Activated CD8-positive, alpha-beta T cell treated with anti-CD3 and anti-CD28 coated beads for 36 hours (primary cell): ENCODE results near the gene GRIP1. TPM values are rescaled to one million over a fixed set of nuclear protein-coding genes. Genes with fewer than 3 reads are reported as not detected.
A peak's percentile ranks its signal among the peaks of the same experiment; 100 is the strongest.

Experiments used
- ATAC-seq: fragments of 200-7000 bp; cut with Tn5 transposase; one replicate; pipeline ENCODE4 v1.10.0; 2021; ENCODE audit warnings: mild to moderate bottlenecking, moderate library complexity
- CTCF ChIA-PET: fragments of 350-600 bp; sonication (Branson Sonifier 250); formaldehyde crosslinking; loops from one replicate; lab custom pipeline; 2021; ENCODE audit warnings: antibody characterized with exemption; lab: Charles Lee
- POLR2A ChIA-PET: fragments of 350-600 bp; sonication (Branson Sonifier 250); formaldehyde crosslinking; loops from one replicate; lab custom pipeline; 2021; ENCODE audit warnings: antibody characterized with exemption; lab: Charles Lee
- DNase-seq: peaks from one replicate; pipeline ENCODE4 v3.0.0-alpha.2; 2020
- H3K27ac Mint-ChIP-seq: one replicate; pipeline ENCODE4 v1.8.0; 2021; ENCODE audit warnings: mild to moderate bottlenecking, mixed read lengths
- H3K27me3 Mint-ChIP-seq: one replicate; pipeline ENCODE4 v1.8.0; 2021; ENCODE audit warnings: mixed read lengths
- H3K36me3 Mint-ChIP-seq: one replicate; pipeline ENCODE4 v1.8.0; 2021; ENCODE audit warnings: low read depth, mixed read lengths
- H3K4me1 Mint-ChIP-seq: one replicate; pipeline ENCODE4 v1.8.0; 2021; ENCODE audit warnings: low read depth, mixed read lengths
- H3K4me3 Mint-ChIP-seq: one replicate; pipeline ENCODE4 v1.8.0; 2021; ENCODE audit warnings: mild to moderate bottlenecking, moderate library complexity, mixed read lengths
- H3K9me3 Mint-ChIP-seq: one replicate; pipeline ENCODE4 v1.8.0; 2021; ENCODE audit warnings: mixed read lengths
- intact Hi-C: fragments of 100-400 bp; cut with micrococcal nuclease; formaldehyde crosslinking; loops from one replicate; pipeline ENCODE4 v1.10.0; 2022
- total RNA-seq, 2 experiments: library from RNA; stranded (reverse); gene quantifications; one replicate each; pipeline ENCODE4 v1.2.3, GENCODE V29; 2021
- TF ChIP-seq, protein P1 (sequence below): fragments of 200-600 bp; IDR thresholded peaks from one replicate; pipeline ENCODE4 v1.8.0; 2022; ENCODE audit warnings: antibody characterized with exemption, mild to moderate bottlenecking

Gene GRIP1
- total RNA-seq, 2 experiments from 2014 or later, result 0.51 to 0.61 TPM

DNA sequence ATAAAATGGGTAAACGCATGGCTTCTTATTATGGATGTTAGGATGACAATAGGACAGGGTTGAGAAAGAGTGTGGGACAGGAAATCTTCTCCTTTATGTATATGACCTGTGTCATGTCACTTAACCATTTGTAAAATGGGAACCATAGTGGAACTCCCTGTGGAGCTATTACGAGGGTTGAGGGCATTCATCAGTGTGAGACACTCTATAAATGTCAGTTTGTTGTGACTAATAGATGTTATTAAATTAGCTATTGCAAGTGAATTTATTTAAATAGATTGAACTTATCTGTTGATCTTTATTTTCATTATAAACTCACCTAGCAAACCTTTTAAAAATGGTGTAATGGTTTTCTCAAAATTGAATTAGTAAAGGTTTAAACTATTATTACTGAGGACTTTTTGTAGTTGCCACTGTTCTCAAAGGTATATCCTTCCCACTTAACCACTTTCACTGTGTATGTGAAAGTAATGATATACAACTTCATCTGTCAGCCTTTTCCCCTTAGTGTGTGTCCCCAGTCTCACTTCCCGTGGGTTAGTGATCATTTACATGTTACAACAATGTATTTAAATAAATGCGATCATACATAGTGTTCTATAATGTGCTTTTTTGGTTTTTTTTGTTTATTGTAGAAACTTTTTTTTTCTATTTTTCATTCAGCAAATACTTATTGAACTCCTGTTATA, 359.5 kb downstream of the GRIP1 start:
- Mint-ChIP-seq H3K27me3 (no peaks in the 10 kb centered on the region), H3K36me3 (peaks cover 40% of the 10 kb centered on the region), H3K27ac (peak overlapping the region; percentile 11), H3K4me1 (peaks cover 42% of the 10 kb centered on the region), H3K9me3 (no peaks in the 10 kb centered on the region), H3K4me3 (no peak overlapping the region)
- CTCF ChIA-PET, result interaction anchor here (1.6 kb wide), 1 partner anchor 42 kb away, joined by 3 read pairs; no protein-coding TSS in a partner anchor
- DNase-seq, result no peak
- intact Hi-C loops, result no loop called here
- no peak for ATAC-seq
- POLR2A ChIA-PET, result no interaction called here
- TF ChIP-seq, protein P1, sequence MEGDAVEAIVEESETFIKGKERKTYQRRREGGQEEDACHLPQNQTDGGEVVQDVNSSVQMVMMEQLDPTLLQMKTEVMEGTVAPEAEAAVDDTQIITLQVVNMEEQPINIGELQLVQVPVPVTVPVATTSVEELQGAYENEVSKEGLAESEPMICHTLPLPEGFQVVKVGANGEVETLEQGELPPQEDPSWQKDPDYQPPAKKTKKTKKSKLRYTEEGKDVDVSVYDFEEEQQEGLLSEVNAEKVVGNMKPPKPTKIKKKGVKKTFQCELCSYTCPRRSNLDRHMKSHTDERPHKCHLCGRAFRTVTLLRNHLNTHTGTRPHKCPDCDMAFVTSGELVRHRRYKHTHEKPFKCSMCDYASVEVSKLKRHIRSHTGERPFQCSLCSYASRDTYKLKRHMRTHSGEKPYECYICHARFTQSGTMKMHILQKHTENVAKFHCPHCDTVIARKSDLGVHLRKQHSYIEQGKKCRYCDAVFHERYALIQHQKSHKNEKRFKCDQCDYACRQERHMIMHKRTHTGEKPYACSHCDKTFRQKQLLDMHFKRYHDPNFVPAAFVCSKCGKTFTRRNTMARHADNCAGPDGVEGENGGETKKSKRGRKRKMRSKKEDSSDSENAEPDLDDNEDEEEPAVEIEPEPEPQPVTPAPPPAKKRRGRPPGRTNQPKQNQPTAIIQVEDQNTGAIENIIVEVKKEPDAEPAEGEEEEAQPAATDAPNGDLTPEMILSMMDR, result no peak

DNA sequence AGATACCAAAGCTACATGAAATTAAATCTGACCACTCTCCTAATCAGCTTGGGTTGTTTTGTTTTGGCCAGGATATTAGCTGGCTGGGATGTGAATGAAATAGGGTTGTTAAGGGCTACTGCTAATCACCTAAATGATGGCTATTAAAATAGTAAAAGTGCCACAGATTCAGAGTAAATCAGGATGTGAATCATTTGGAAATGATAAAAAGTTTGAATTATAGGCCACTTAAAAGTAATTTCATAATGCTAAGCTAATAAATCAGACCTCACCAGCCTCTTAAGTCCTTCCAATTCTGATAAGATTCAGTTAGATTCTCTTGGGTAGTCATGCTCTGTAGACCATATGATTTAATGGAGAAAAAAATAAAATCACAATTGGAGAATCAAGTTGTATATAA, 364.6 kb downstream of the GRIP1 start:
- ChIA-PET CTCF (interaction anchor here (1.2 to 1.4 kb wide), 2 partner anchors 10 to 44 kb away, joined by 3 to 4 read pairs; no protein-coding TSS in a partner anchor), POLR2A (interaction anchor here (0.9 kb wide), 1 partner anchor 12 kb away, joined by 3 read pairs; the partner anchor contains the start of gene HELB)
- DNase-seq (no peak), ATAC-seq (no peak)
- intact Hi-C loops, result no loop called here
- peaks cover 63% of the 10 kb centered on the region for H3K4me1 Mint-ChIP-seq
- H3K4me3 Mint-ChIP-seq, result no peak overlapping the region
- peaks cover 2% of the 10 kb centered on the region for H3K9me3 Mint-ChIP-seq
- TF ChIP-seq, protein P1, result no peak
- no peak overlapping the region for H3K27ac Mint-ChIP-seq
- H3K36me3 Mint-ChIP-seq, result peaks cover 55% of the 10 kb centered on the region
- no peaks in the 10 kb centered on the region for H3K27me3 Mint-ChIP-seq

DNA sequence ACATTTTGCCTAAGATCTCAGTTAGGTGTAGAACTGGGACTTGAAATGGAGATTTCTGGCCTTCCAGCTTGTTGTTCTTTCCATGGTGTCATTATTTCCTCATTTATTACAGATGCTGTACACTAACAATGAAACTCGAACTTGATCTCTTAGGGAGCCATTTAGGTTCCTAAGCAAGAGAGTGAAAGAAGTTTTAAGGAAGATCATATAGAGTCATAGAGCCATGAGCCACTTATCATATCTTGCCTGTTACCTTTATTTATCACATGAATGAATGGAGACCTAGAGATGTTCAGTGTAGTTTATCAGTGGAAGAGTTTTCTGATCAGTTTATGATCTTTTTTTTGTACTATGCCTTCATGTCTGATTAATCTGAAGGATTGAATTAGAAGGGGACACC, 366.7 kb downstream of the GRIP1 start:
- TF ChIP-seq, protein P1, result no peak
- Mint-ChIP-seq H3K4me1 (peaks cover 62% of the 10 kb centered on the region), H3K4me3 (no peak overlapping the region), H3K36me3 (peaks cover 57% of the 10 kb centered on the region), H3K27me3 (no peaks in the 10 kb centered on the region), H3K9me3 (peaks cover 2% of the 10 kb centered on the region), H3K27ac (peak overlapping the region; percentile 11)
- ATAC-seq, result no peak
- no peak for DNase-seq
- intact Hi-C loops, result no loop called here
- ChIA-PET POLR2A (interaction anchor here (1.4 to 2.4 kb wide), 2 partner anchors 10 to 22 kb away, joined by 3 to 13 read pairs; partner anchors contain the start of gene HELB), CTCF (interaction anchor here (0.6 kb wide), 1 partner anchor 945 kb away, joined by 3 read pairs; no protein-coding TSS in a partner anchor)

DNA sequence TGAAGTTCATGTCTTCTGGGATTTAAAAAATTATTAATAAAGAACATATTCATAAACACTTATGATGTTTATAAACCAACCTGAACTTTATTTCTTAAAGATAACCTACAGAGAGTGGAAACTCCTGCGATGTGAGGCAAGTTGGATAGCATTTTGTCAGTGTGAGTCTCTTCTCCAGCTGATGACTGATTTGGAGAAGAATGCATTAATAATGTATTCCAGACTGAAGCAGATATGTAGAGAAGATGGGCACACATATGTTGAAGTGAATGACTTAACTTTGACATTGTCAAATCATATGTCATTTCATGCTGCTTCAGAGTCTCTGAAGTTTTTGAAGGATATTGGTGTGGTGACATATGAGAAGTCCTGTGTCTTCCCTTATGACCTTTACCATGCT, 369.3 kb downstream of the GRIP1 start:
- Mint-ChIP-seq H3K4me3 (no peak overlapping the region), H3K36me3 (peaks cover 68% of the 10 kb centered on the region), H3K27me3 (no peaks in the 10 kb centered on the region), H3K4me1 (peaks cover 75% of the 10 kb centered on the region), H3K27ac (no peak overlapping the region), H3K9me3 (peaks cover 2% of the 10 kb centered on the region)
- ChIA-PET POLR2A (no interaction called here), CTCF (no interaction called here)
- TF ChIP-seq, protein P1, result no peak
- ATAC-seq, result no peak
- DNase-seq, result no peak
- intact Hi-C loops, result loop anchor here (10.0 kb wide), 1 partner anchor 145 kb away; the partner anchor contains the start of gene TMBIM4
